SK-N-SH (cell line): ENCODE results near the gene TCF25.

Source experiments
- EP300 ChIP-seq, 2 experiments: IDR thresholded peaks; 2 replicates each; pipeline versions ENCODE4 v1.4.0 to v1.6.1; 2012; ENCODE audit warnings: borderline replicate concordance in 1 of 2, low read depth in 1 of 2, low read length in 1 of 2
- JUND ChIP-seq: IDR thresholded peaks from 2 replicates; pipeline ENCODE4 v1.4.0; 2012
- POLR2AphosphoS5 ChIP-seq: IDR thresholded peaks from 2 replicates; pipeline ENCODE4 v1.6.1; 2012; ENCODE audit warnings: low read depth, low read length
- RAD21 ChIP-seq: IDR thresholded peaks from 2 replicates; pipeline ENCODE4 v1.6.1; 2012; ENCODE audit warnings: mild to moderate bottlenecking, low read length
- SIN3A ChIP-seq: IDR thresholded peaks from 2 replicates; pipeline ENCODE4 v1.6.1; 2012; ENCODE audit warnings: low read depth, mild to moderate bottlenecking, low read length, moderate library complexity, borderline replicate concordance
- TAF1 ChIP-seq: IDR thresholded peaks from 2 replicates; pipeline ENCODE4 v1.6.1; 2012; ENCODE audit warnings: low read depth, mild to moderate bottlenecking, low read length, moderate library complexity, borderline replicate concordance
- TF ChIP-seq, protein P1 (sequence below): fragments of 200-600 bp; sonication (generic); IDR thresholded peaks from 2 replicates; pipeline ENCODE4 v1.6.1; 2017; ENCODE audit warnings: antibody characterized with exemption, mild to moderate bottlenecking, moderate library complexity
- TF ChIP-seq, protein P2 (sequence below): fragments of 150-350 bp; IDR thresholded peaks from 2 replicates; pipeline ENCODE4 v1.6.1; 2016; ENCODE audit warnings: mild to moderate bottlenecking, low read depth, low read length

DNA sequence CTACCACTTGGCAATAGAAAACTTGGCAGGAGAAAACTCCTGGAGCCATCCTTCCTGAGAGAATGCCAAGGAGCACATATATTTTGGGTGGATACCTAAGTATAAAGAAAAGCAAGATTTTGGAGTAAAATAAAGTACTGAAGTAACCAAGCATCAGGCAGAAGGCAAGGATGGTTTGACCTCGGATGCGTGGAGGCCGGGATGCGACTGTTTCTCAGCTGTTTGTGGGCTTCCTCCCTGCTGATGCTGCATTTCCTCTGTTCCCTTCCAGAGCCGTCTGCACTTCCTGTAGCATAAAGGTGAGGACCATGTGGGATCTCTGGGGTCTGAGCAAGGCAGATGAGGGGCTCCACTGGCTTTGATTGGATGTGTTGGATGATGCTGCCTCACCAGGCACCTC is 5.5 kb upstream of the TCF25 start:
- no peak for TF ChIP-seq POLR2AphosphoS5
- TF ChIP-seq EP300 (IDR thresholded peaks at IDR 0.05; ENCODE audit: borderline replicate concordance in 1 of 2, low read depth in 1 of 2, low read length in 1 of 2), result no peak
- TF ChIP-seq, protein P1, sequence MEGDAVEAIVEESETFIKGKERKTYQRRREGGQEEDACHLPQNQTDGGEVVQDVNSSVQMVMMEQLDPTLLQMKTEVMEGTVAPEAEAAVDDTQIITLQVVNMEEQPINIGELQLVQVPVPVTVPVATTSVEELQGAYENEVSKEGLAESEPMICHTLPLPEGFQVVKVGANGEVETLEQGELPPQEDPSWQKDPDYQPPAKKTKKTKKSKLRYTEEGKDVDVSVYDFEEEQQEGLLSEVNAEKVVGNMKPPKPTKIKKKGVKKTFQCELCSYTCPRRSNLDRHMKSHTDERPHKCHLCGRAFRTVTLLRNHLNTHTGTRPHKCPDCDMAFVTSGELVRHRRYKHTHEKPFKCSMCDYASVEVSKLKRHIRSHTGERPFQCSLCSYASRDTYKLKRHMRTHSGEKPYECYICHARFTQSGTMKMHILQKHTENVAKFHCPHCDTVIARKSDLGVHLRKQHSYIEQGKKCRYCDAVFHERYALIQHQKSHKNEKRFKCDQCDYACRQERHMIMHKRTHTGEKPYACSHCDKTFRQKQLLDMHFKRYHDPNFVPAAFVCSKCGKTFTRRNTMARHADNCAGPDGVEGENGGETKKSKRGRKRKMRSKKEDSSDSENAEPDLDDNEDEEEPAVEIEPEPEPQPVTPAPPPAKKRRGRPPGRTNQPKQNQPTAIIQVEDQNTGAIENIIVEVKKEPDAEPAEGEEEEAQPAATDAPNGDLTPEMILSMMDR, result no peak
- TF ChIP-seq SIN3A, result no peak
- TF ChIP-seq TAF1, result no peak
- no peak for TF ChIP-seq JUND
- TF ChIP-seq RAD21, result no peak
- TF ChIP-seq, protein P2, sequence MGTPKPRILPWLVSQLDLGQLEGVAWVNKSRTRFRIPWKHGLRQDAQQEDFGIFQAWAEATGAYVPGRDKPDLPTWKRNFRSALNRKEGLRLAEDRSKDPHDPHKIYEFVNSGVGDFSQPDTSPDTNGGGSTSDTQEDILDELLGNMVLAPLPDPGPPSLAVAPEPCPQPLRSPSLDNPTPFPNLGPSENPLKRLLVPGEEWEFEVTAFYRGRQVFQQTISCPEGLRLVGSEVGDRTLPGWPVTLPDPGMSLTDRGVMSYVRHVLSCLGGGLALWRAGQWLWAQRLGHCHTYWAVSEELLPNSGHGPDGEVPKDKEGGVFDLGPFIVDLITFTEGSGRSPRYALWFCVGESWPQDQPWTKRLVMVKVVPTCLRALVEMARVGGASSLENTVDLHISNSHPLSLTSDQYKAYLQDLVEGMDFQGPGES, result no peak
